ENCODE measurements around the gene PIGS.

DNA sequence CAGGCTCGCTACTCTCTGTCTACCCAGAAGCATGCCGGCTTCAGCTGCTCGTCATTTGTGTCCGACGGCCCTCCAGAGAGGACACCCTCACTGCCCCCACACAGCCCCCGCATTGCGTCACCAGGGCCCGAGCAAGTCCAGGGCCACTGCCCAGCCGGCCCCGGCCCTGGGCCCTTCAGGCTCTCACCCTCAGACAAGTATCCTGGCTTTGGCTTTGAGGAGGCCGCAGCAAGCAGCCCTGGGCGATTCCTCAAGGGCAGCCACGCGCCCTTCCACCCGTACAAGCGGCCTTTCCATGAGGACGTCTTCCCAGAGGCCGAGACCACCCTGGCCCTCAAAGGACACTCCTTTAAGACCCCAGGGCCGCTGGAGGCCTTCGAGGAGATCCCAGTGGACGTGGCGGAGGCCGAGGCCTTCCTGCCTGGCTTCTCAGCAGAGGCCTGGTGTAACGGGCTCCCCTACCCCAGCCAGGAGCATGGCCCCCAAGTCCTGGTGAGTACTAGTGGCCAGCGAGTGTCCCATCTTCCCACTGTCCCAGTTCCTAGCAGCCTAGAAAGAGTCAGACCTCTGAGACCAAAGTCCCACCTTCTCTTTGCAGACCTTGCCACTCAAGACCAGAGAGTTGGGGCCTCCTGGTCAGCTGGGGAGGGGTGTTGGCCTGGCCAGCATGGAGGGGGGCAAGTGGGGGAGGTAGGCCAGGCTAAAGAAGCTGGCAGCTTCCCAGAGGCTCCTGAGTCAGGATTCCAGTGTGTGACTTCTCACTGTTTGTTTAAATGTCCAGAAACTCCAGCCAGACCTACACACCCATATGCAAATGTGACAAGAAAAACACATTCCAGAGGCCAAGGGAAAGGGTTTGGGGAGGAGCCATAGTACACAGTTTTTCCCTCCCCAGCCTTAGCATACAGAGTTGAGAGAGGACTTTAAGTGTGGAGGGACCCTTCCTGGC, 46.6 kb downstream of the PIGS start:
- TF ChIP-seq, protein P1, sequence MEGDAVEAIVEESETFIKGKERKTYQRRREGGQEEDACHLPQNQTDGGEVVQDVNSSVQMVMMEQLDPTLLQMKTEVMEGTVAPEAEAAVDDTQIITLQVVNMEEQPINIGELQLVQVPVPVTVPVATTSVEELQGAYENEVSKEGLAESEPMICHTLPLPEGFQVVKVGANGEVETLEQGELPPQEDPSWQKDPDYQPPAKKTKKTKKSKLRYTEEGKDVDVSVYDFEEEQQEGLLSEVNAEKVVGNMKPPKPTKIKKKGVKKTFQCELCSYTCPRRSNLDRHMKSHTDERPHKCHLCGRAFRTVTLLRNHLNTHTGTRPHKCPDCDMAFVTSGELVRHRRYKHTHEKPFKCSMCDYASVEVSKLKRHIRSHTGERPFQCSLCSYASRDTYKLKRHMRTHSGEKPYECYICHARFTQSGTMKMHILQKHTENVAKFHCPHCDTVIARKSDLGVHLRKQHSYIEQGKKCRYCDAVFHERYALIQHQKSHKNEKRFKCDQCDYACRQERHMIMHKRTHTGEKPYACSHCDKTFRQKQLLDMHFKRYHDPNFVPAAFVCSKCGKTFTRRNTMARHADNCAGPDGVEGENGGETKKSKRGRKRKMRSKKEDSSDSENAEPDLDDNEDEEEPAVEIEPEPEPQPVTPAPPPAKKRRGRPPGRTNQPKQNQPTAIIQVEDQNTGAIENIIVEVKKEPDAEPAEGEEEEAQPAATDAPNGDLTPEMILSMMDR (conservative IDR thresholded peaks at IDR 0.05), result no peak
- TF ChIP-seq ZFX (IDR thresholded peaks at IDR 0.05), result no peak

Measured in C4-2B (cell line).